Panc1 (cell line): ENCODE data around the gene KLK8. TPM values are rescaled to one million over a fixed set of nuclear protein-coding genes. Genes with fewer than 3 reads are reported as not detected.

Experiments used
- ATAC-seq: fragments of 200-7000 bp; cut with Tn5 transposase; 2 replicates; pipeline ENCODE4 v1.9.1; 2020; ENCODE audit warnings: mild to moderate bottlenecking, moderate library complexity
- BruUV-seq: library from RNA; stranded (reverse); fragments of 400-500 nt; replicated peaks from 2 replicates; lab custom pipeline; 2021; lab: Mats Ljungman, UMichigan
- CTCF ChIA-PET: fragments of 300-600 bp; sonication (Branson Sonifier 250); formaldehyde crosslinking; loops from one replicate; lab custom pipeline; 2022; ENCODE audit warnings: antibody characterized with exemption; lab: Charles Lee
- POLR2A ChIA-PET: fragments of 300-600 bp; sonication (Branson Sonifier 250); formaldehyde crosslinking; loops from one replicate; lab custom pipeline; 2022; ENCODE audit warnings: antibody characterized with exemption; lab: Charles Lee
- DNase-seq: peaks from one replicate; pipeline ENCODE4 v3.0.0-alpha.2; 2010; ENCODE audit warnings: low read depth, low spot score
- H3K27ac ChIP-seq: 2 replicates; pipeline ENCODE4 v1.5.1; 2011; ENCODE audit warnings: mild to moderate bottlenecking, low read length, inconsistent platforms
- H3K27me3 ChIP-seq: fragments of 200-500 bp; sonication (Bioruptor generic); 2 replicates; pipeline ENCODE4 v1.6.0; 2014; ENCODE audit warnings: low read length, inconsistent platforms; ENCODE audit not compliant: control insufficient read depth, insufficient read depth
- H3K36me3 ChIP-seq: fragments of 200-500 bp; sonication (Bioruptor generic); 2 replicates; pipeline ENCODE4 v1.5.1; 2014; ENCODE audit warnings: inconsistent platforms, mild to moderate bottlenecking, low read length, moderate library complexity; ENCODE audit not compliant: control insufficient read depth, insufficient read depth
- H3K4me1 ChIP-seq: 2 replicates; pipeline ENCODE4 v1.5.1; 2011; ENCODE audit warnings: inconsistent platforms, mild to moderate bottlenecking, low read length, moderate library complexity; ENCODE audit not compliant: control insufficient read depth, insufficient read depth
- H3K4me3 ChIP-seq, 2 experiments: 2 replicates each; pipeline ENCODE4 v1.5.1; 2011 to 2012; ENCODE audit warnings: low read depth in 2 of 2, low read length in 2 of 2, mild to moderate bottlenecking in 2 of 2, inconsistent platforms in 1 of 2, moderate library complexity in 1 of 2
- H3K9me3 ChIP-seq: fragments of 200-500 bp; sonication (Bioruptor generic); 2 replicates; pipeline ENCODE4 v1.5.1; 2014; ENCODE audit warnings: low read depth, mild to moderate bottlenecking, inconsistent platforms, low read length, moderate library complexity; ENCODE audit not compliant: control insufficient read depth, insufficient read depth
- CTCF ChIP-seq: fragments of 450-650 bp; IDR thresholded peaks from 2 replicates; pipeline ENCODE4 v1.5.1; 2017; ENCODE audit warnings: mild to moderate bottlenecking
- POLR2AphosphoS5 ChIP-seq: IDR thresholded peaks from 2 replicates; pipeline ENCODE4 v1.6.1; 2012; ENCODE audit warnings: mild to moderate bottlenecking, low read depth, low read length, moderate library complexity
- REST ChIP-seq, 2 experiments: IDR thresholded peaks; 2 replicates each; pipeline ENCODE4 v1.6.1; 2011 to 2012; ENCODE audit warnings: low read depth in 2 of 2, control low read depth in 1 of 2, low read length in 1 of 2, mild to moderate bottlenecking in 1 of 2, moderate library complexity in 1 of 2; ENCODE audit not compliant: insufficient read depth in 1 of 2
- SIN3A ChIP-seq: IDR thresholded peaks from 2 replicates; pipeline ENCODE4 v1.6.1; 2012; ENCODE audit warnings: low read depth, mild to moderate bottlenecking, low read length, moderate library complexity, borderline replicate concordance; ENCODE audit not compliant: insufficient read depth
- TCF7L2 ChIP-seq: IDR thresholded peaks from 2 replicates; pipeline ENCODE4 v1.6.1; 2011; ENCODE audit warnings: mild to moderate bottlenecking, low read depth, low read length, inconsistent platforms
- in situ Hi-C: cut with HindIII; loops from 2 replicates; pipeline ENCODE4 v1.10.0; 2016; ENCODE audit warnings: low sequenced_read_pairs, low pct_unique_long_range_greater_than_20kb
- intact Hi-C: fragments of 100-400 bp; cut with micrococcal nuclease; formaldehyde crosslinking; loops from one replicate; pipeline ENCODE4 v1.10.0; 2022; ENCODE audit not compliant: unreplicated experiment
- total RNA-seq: library from RNA; stranded (reverse); gene quantifications from one replicate; pipeline ENCODE4 v1.2.1, GENCODE V29; 2021; ENCODE audit not compliant: unreplicated experiment

The KLK8 gene
- total RNA-seq, 1 experiment from 2014 or later = not detected

- in situ Hi-C loops (no loop called here), intact Hi-C loops (no loop called here)
- no peaks in the 10 kb centered on the region for H3K36me3 ChIP-seq
- BruUV-seq = no TSS peak
- ChIA-PET POLR2A (no interaction called here), CTCF (no interaction called here)
- H3K27me3 ChIP-seq = no peaks in the 10 kb centered on the region; the same call in 1 of the 2 replicates
- no peak for ATAC-seq
- H3K9me3 ChIP-seq = no peaks in the 10 kb centered on the region
- TF ChIP-seq REST (IDR thresholded peaks at IDR 0.05; ENCODE audit: insufficient read depth in 1 of 2, low read depth in 2 of 2, low read length in 1 of 2) (no peak), CTCF (no peak), TCF7L2 (no peak), SIN3A (no peak), POLR2AphosphoS5 (no peak)
- no peak for DNase-seq
- no peak within 1 kb of the TSS for H3K27ac ChIP-seq
- H3K4me1 ChIP-seq = no peaks in the 10 kb centered on the region
- H3K4me3 ChIP-seq = no peak within 1 kb of the TSS
These were observed 48.5 kb downstream of the KLK8 start, which contains the start of gene KLK5 for GRCh38 chr19:50952910-50953309. KLK5 (minus strand) TSS chr19:50953038; CDS start chr19:50952657, 381 bp downstream.

GRCh38 chr19:50949861-50950260, 51.5 kb downstream of the KLK8 start:
- H3K4me3 ChIP-seq = no peak overlapping the region
- ChIA-PET CTCF (no interaction called here), POLR2A (no interaction called here)
- H3K9me3 ChIP-seq = no peaks in the 10 kb centered on the region
- TF ChIP-seq REST (IDR thresholded peaks at IDR 0.05; ENCODE audit: insufficient read depth in 1 of 2, low read depth in 2 of 2, low read length in 1 of 2) = no peak
- TF ChIP-seq TCF7L2 = no peak
- no peak for TF ChIP-seq CTCF
- no peak for TF ChIP-seq SIN3A
- no peak for TF ChIP-seq POLR2AphosphoS5
- in situ Hi-C loops (no loop called here), intact Hi-C loops (no loop called here)
- no peak for ATAC-seq
- H3K27ac ChIP-seq = no peak overlapping the region
- no peaks in the 10 kb centered on the region for H3K4me1 ChIP-seq
- H3K27me3 ChIP-seq = no peaks in the 10 kb centered on the region; the same call in 1 of the 2 replicates
- no TSS peak for BruUV-seq
- no peak for DNase-seq
- no peaks in the 10 kb centered on the region for H3K36me3 ChIP-seq
